T47D (cell line): Measurements from ENCODE around the gene USP32.

ENCODE experiments used
- DNase-seq, 2 experiments: peaks; one replicate each; pipeline versions ENCODE4 v3.0.0 to v3.0.0-alpha.2; 2011 to 2012; ENCODE audit warnings: low read depth in 1 of 2, low spot score in 1 of 2
- JUND ChIP-seq: IDR thresholded peaks from 2 replicates; pipeline ENCODE4 v1.6.1; 2012; ENCODE audit warnings: low read depth
- in situ Hi-C: cut with HindIII; loops from 2 replicates; pipeline ENCODE4 v1.10.0; 2016; ENCODE audit warnings: low sequenced_read_pairs, low pct_unique_long_range_greater_than_20kb

USP32 gene

GRCh38 chr17:60314423-60314822 lies 77.5 kb downstream of the USP32 start:
- no peak for DNase-seq
- in situ Hi-C loops: no loop called here
- TF ChIP-seq JUND: no peak

- DNase-seq: no peak
- no peak for TF ChIP-seq JUND
- in situ Hi-C loops: no loop called here
Observed at GRCh38 chr17:60311936-60312335, 80.0 kb downstream of the USP32 start.

DNA sequence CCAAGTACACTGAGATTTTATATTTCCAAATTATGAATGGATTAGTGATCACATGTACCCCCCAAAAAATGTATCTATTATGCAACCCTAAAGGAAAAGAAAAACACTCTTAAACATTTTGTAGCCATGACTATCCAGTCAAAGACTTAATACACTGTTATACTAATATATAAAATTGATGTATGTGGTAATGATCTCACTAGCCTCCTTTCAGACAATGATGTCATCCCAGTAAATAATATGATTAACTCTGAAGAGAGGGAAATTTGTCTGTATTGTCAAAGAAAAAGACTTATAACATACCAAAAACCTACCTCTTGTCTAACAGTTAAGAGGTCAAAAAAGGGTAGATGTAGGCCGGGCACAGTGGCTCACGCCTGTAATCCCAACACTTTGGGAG lies 80.7 kb downstream of the USP32 start:
- no peak for TF ChIP-seq JUND

DNA sequence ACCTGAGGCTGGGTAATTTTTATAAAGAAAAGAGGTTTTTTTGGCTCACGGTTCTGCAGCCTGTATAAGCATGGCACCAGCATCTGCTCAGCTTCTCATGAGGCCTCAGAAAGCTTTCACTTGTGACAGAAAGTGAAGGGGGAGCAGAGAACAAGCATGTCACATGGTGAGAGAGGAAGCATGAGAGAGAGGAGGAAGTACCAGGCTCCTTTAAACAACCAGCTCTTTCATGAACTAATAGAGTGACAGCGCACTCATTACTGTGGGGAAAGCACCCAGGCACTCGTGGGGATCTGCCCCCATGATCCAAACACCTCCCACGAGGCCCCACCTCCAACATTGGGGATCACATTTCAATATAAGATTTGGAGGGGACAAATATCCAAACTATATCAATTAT lies 86.8 kb downstream of the USP32 start:
- no peak for TF ChIP-seq JUND
- in situ Hi-C loops: no loop called here
- DNase-seq: peak in 1 of 2 experiments; percentile 5

More for the DNA sequence above, 80.7 kb downstream of the USP32 start:
- no peak for DNase-seq
- in situ Hi-C loops: no loop called here

DNA sequence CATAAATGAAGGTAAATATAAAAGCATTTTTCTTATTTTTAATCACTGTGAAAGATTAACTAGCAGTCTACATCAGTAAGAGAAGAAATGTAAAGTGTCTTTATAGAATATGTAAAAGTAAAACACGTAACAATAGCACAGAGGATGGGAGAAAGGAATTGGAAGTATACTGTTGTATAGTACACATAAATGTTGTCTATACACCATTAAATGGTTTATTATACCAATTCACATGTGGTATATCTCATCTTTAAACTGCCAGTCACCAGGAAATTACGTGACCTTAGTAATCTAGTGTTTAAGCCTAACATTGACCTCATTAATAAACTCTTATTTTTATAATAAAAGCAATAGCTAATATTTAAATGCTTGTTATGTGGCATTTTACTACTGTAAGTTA lies 87.4 kb downstream of the USP32 start:
- in situ Hi-C loops: no loop called here
- TF ChIP-seq JUND: no peak
- no peak for DNase-seq

DNA sequence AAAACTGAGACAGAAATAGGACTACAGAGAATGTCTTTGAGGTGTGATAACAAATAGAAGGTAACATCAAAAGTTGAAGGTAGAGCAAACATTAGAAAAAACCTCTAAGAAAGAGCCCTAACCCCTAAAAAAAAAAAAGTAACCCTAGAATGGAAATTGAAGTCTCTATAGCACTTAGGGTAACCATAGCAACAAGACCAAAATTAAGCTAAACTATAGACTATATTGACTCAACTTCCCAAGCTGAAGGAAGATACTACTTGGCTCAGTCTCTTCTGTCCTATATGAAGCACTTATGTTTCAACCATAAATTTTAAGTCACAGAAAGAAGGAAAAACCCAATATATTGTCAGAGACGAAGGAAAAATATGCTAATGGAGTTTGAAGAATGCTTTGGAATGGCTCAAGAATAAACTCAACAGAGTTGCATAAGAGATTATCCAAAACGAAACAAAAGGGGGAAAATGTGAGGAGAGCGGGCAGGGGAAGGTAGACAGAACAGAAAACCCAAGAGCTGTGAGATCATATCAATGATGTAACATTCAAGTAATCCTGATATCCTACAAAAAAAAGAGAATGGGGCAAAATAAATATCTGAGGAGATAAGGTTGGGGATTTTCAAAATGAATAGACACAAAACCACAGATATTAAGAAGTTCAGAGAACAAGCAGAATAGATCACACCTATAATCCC lies 88.4 kb downstream of the USP32 start:
- in situ Hi-C loops: no loop called here
- DNase-seq: no peak
- no peak for TF ChIP-seq JUND

DNA sequence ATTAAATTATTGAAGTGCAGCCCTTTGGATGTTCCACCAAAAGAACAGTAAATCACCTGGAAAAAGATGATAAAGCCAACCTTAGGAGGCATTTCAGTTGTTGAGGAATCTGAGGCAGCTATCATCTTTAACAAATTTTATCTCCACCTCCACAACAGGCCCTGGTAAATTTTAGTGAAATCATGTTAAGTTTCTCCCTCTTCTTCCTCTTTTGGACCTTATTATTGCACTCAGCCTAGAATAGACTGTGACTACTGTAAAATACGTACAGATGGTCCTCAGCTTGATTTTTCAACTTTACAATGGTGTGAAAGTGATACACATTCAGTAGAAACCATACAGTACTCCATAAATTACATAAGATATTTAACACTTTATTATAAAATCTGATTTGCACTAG lies 90.3 kb downstream of the USP32 start:
- DNase-seq: no peak
- in situ Hi-C loops: no loop called here
- TF ChIP-seq JUND: no peak

DNA sequence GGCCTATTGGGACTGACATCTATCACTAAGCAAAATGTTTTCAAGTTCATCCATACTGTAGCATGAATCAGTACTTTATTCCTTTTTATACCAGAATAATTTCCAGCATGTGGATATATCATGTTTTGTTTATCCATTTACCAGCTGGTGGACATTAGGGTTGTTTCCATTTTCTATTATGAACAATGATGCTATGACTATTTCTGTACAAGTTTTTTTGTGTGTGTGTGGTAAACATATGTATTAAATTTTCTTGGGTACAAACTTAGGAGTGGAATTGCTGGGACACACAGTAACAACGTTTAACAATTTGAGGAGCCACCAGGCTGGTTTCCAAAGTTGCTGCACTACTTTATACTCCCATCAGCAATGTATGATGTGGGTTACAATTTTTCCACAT lies 91.0 kb downstream of the USP32 start:
- TF ChIP-seq JUND: no peak
- in situ Hi-C loops: no loop called here
- no peak for DNase-seq

DNA sequence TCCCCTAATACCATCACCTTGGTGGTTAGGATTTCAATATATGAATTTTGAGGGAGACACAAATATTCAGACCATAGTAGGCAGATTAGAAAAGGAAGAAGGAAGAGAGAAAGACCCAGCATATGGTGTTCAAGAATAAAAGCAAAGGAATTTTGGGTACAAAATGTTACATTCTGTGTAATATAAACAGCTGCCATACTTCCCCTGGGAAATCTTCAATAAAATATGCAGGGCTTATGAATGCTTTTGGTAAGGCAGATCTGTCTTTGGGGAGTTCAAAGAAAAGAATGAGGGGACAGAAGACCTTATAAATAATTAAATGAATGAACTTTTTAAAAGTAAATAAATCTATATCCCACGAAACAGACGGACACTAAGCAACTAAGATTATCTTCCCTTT lies 91.9 kb downstream of the USP32 start:
- no peak for DNase-seq
- in situ Hi-C loops: no loop called here
- no peak for TF ChIP-seq JUND

DNA sequence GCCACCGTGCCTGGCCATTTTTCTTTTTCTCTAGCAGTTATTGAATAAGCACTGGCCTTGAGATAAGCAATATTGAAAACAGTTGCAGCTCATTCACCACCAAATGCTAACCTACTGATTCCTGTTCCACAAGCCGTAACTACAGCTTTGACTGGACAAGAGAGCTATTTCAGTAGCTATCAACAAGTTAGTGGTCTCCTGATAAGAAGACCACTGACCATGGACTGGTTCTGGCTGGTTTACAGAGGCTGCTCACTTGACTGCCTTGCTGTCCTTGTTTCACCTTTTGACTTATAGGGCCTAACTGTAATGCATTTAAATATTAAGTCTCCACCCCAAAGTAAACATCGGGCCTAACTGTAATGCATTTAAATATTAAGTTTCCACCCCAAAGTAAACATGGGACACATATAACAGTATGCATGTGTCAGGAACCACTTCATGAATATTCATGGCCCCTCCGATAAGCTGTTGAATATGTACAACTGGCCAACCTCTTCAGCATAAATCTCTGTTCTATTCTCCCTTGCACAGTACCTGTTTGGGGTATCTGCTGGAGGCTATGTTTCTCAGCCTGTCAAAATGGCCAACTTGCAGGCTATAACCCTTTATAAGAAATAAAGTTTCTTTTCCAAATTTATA lies 94.1 kb downstream of the USP32 start:
- TF ChIP-seq JUND: no peak
- no peak for DNase-seq
- in situ Hi-C loops: no loop called here

GRCh38 chr17:60296177-60296576 lies 95.8 kb downstream of the USP32 start:
- DNase-seq: no peak
- in situ Hi-C loops: no loop called here
- no peak for TF ChIP-seq JUND

DNA sequence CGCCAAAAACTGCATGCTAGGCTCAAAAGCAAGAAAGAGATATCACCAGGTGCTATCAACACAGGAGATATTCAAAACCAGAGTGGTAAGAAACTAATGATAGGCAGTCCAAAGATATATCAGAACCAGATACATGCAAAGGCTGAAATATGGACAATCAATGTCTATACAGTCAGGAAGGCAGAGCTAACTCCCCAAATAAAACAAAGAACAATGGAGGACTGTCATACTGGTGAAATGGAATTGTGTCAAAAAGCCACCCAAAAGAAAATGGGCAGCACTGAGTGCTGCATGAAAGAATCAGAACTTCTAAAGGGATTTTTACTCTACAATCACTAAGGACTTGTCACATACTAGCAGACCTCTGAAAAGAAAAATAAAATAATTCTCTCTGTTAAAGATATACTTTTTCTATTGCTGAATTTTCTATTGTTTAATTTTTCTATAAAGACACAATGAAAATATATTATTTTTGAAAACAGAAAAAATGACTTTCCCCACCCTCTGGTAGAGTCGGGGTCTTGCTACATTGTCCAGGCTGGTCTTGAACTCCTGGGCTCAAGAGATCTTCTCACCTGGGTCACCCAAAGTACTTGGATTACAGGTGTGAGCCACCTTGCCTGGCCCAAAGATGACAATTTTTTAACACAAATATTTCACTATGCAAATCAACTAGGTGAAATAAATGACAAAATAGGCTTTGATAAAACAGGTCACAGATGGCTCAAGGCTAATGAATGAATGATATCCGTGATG lies 98.2 kb downstream of the USP32 start:
- no peak for TF ChIP-seq JUND
- DNase-seq: no peak
- in situ Hi-C loops: no loop called here

- DNase-seq: no peak
- no peak for TF ChIP-seq JUND
- in situ Hi-C loops: no loop called here
Observed at GRCh38 chr17:60292697-60293096, 99.2 kb downstream of the USP32 start.
